Epithelial cell of proximal tubule (primary cell): ENCODE data around the gene SLC25A26. TPM values are rescaled to one million over a fixed set of nuclear protein-coding genes. Genes with fewer than 3 reads are reported as not detected.

Experiments used
- DNase-seq: peaks from one replicate; pipeline ENCODE4 v3.0.0-alpha.2; 2011; ENCODE audit warnings: low read depth
- H3K4me3 ChIP-seq: 2 replicates; pipeline ENCODE4 v1.5.1; 2011; ENCODE audit warnings: low read depth, mild to moderate bottlenecking, low read length
- CTCF ChIP-seq: conservative IDR thresholded peaks from 2 replicates; pipeline ENCODE4 v1.5.1; 2012; ENCODE audit warnings: low read depth, mild to moderate bottlenecking, low read length
- total RNA-seq: library from RNA; depleted of rRNA; stranded (reverse); fragments of >200 nt; gene quantifications from 2 replicates; pipeline ENCODE4 v1.2.3, GENCODE V29; 2015

Gene SLC25A26
- total RNA-seq, 1 donor from 2014 or later = 16.2 TPM

- H3K4me3 ChIP-seq = no peak overlapping the region
- no peak for TF ChIP-seq CTCF
- DNase-seq = no peak
Measured at GRCh38 chr3:66396888-66397287, 176.1 kb downstream of the SLC25A26 start.

DNA sequence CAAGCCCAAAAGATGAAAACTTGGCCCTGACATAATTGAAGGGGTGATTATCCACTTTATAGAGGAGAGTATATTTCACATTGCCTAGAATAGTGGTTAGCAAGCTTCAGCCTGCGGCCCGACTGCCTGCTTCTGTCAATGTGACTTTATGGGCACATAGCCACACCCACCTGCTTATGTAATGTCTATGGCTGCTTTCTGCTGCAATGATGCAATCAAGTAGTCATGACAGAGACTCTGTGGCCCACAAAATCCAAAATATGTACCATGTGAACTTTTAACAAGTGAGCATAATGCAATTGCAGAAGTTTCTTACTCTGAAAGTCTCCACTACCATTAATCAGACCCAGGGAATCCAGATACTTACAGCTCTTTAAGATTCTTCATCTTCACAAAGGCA is 176.9 kb downstream of the SLC25A26 start:
- TF ChIP-seq CTCF = no peak
- no peak overlapping the region for H3K4me3 ChIP-seq
- no peak for DNase-seq

- no peak overlapping the region for H3K4me3 ChIP-seq
- no peak for TF ChIP-seq CTCF
- DNase-seq = no peak
Measured at GRCh38 chr3:66398228-66399025, 177.6 kb downstream of the SLC25A26 start.

GRCh38 chr3:66399529-66400232 is 178.9 kb downstream of the SLC25A26 start:
- TF ChIP-seq CTCF = no peak
- no peak overlapping the region for H3K4me3 ChIP-seq
- no peak for DNase-seq

- no peak for TF ChIP-seq CTCF
- H3K4me3 ChIP-seq = no peak overlapping the region
- no peak for DNase-seq
Measured at GRCh38 chr3:66400411-66401156, 179.8 kb downstream of the SLC25A26 start.

DNA sequence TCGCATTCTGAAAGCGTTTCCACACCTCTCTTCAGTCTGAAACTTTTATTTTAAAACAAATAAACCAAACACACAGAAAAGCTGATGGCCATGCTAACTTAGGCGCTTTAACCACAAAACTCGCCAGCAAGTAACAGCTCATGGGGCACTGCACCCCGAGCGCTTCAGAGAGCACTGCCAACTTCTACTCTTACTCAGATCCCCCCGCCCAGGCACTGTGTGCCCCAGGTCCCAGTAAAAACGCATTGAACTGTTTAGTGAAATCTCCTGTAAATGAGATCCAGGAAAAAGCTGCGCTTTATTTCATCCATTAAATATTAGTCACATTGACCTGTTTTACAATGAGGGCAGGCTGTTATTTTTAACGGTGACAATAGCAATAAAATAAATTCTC is 180.4 kb downstream of the SLC25A26 start:
- H3K4me3 ChIP-seq = no peak overlapping the region
- no peak for DNase-seq
- TF ChIP-seq CTCF = no peak
